ENCODE measurements around the gene CYTH2.

CYTH2 gene

DNA sequence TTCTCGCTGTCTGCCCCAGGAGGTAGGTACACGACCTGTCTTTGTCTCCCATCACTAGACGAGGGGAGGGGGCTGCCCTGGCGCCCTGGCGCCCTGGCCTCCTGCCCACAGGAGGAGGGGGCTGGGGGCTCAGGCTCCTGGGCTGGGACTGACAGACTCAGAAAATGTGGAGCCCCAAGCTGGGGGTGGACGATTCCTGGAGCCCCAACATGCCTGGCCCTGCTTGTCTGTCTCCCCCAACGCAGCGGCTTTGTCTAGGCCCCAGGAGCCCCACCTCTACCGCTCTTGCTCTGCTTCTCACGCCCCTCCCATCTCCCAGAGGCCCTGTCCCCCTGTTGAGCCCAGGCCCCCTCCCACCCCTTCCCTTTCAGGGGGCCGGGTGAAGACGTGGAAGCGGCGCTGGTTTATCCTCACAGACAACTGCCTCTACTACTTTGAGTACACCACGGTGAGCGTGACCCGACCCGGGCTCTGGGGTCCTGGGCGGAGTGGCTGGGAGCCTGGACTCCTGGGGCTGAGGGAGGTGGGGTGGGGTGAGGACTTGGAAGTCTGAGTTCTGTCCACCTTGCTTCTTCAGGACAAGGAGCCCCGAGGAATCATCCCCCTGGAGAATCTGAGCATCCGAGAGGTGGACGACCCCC is 8.6 kb downstream of the CYTH2 start:
- no peak for TF ChIP-seq GATA2 (IDR thresholded peaks at IDR 0.05; ENCODE audit: low read depth, low read length)
- no peak for TF ChIP-seq GATA3 (IDR thresholded peaks at IDR 0.05; ENCODE audit: low read depth, low read length)

DNA sequence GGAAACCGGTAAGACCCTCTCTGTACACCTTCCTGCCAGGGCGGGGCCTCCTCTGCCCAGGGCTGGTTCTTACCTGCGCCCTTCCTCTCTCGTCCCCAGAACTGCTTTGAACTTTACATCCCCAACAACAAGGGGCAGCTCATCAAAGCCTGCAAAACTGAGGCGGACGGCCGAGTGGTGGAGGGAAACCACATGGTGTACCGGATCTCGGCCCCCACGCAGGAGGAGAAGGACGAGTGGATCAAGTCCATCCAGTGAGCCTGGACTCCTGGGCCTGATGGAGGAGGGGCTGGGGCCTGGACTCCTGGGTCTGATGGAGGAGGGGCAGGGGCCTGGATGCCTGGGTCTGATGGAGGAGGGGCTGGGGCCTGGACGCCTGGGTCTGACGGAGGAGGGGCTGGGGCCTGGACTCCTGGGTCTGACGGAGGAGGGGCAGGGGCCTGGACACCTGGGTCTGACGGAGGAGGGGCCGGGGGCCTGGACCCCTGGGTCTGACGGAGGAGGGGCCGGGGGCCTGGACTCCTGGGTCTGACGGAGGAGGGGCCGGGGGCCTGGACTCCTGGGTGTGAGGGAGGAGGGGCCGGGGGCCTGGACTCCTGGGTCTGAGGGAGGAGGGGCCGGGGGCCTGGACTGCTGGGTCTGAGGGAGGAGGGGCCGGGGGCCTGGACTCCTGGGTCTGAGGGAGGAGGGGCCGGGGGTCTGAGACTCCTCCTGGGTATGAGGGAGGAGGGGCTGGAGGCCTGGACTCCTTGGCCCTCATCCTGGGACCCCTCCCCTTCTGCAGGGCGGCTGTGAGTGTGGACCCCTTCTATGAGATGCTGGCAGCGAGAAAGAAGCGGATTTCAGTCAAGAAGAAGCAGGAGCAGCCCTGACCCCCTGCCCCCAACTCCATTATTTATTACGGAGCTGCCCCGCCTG is 9.4 kb downstream of the CYTH2 start:
- TF ChIP-seq GATA2 (IDR thresholded peaks at IDR 0.05; ENCODE audit: low read depth, low read length) = no peak
- TF ChIP-seq GATA3 (IDR thresholded peaks at IDR 0.05; ENCODE audit: low read depth, low read length) = no peak

DNA sequence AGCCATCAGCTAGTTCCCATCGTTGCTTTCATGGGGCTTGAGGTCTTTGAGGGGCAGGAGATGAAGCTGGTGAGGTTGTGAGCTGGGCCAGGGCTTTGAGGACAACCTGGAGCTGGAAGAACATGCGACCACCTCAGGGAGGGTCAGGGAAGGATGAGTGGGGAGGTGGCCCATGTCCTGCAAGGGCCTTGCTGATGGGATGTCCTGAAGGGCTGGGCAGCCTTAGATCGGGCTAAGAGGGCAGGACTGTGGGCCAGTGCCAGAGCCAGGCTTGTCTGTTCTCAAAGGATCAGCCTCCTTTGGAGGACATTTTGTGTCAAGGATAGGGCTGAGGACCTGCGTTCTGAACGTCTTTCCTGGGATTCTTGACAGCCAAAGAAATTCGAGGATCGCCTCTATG is 10.5 kb downstream of the CYTH2 start:
- TF ChIP-seq GATA2 (IDR thresholded peaks at IDR 0.05; ENCODE audit: low read depth, low read length) = no peak
- TF ChIP-seq GATA3 (IDR thresholded peaks at IDR 0.05; ENCODE audit: low read depth, low read length) = no peak

DNA sequence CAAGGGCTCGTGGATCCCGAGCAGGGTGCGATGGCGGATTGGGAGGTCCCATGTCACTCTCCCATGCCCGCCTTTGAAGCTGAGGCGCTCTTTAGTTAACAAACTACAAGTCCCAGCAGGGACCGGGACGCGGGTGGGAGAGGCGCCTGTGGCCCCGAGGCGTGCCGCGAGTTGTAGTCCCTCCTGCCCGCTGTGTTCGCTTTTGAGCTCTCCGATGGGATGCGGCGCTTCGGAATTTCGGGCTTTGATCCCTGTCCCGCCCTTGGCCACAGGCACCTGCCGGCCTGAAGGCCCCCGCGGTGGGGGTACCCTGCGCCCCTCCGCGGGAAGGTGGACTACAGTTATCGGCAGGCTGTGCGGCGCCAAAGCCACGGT is 11.0 kb downstream of the CYTH2 start:
- TF ChIP-seq GATA2 (IDR thresholded peaks at IDR 0.05; ENCODE audit: low read depth, low read length) (no peak), GATA3 (IDR thresholded peaks at IDR 0.05; ENCODE audit: low read depth, low read length) (no peak)

DNA sequence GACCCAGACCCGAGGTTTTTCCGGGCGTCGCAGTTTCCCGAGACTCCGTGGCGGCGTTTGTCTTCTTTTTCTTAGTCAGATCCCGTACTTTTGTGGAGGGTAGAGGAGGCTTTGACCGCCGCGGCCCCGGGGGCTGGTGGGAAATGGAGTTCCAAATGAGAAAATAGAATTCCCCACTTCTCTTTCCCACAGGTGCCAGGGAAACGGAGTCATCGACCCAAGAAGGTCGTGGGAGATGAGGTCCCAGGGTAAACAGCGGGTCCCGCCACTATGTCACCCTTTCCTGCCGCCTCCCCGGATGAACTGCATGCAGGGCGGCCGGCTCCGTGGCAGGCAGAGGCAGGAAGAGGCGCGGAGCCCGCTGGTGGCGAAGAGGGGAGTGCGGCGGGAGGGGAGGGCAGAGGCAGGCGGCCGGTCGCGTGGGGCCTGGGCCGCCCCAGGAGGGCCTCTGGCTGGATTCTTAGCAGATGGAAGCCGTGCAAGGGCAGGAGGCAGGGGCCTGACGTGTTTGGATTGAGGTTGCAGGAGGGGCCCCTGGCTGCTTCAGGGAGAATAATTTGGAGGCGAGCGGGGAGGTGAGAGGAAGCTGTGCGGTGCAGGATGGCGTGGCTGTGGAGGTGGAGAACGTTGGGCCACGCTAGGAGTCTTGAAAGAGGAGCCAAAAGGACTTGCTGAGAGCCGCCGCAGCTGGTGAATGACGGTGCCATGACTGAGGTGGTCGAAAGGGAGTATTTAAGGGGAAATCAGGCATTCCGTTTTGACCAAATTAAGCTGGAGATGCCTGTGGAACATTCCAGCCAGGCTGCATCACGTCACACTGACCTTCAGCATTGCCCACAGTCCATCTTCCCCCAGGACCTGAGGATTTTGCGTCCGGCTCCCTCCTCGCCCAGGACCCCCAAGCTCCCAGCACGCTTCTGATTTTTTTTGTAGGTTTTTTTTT is 11.7 kb downstream of the CYTH2 start:
- TF ChIP-seq GATA3 (IDR thresholded peaks at IDR 0.05; ENCODE audit: low read depth, low read length) = no peak
- no peak for TF ChIP-seq GATA2 (IDR thresholded peaks at IDR 0.05; ENCODE audit: low read depth, low read length)

DNA sequence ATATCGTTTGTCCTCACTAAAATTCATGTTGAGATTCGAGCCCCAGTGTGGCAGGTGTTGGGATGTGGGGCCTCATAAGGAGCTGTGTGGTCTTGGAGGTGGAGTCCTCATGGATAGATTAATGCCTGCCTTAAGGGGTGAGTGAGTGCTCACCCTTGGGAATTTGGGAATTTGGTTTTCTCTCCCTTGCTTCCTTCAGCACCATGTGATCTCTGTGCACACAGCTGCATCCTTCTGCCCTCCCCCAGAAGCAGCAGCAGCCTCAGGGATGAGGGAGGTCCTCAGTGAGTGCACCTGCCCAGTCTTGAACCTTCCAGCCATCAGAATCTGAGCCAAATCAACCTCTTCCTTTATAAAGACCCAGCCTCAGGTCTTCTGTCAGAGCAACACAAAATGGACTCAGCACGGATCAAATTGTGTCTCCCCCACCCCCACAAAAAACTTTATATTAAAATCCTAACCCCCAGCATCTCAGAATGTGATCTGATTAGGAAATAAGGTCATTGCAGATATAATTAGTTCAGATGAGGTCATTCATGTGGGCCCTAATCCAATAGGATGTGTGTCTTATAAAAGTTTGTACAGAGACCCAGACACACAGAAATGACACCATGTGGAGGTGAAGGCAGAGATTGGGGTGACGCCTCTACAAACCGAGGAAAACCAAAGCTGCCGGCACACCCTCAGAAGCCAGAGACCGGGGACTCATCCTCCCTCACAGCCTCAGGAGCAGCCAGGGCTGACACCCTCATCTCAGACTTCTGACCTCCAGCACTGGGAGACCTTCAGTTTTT is 12.9 kb downstream of the CYTH2 start:
- TF ChIP-seq GATA3 (IDR thresholded peaks at IDR 0.05; ENCODE audit: low read depth, low read length) (no peak), GATA2 (IDR thresholded peaks at IDR 0.05; ENCODE audit: low read depth, low read length) (no peak)

DNA sequence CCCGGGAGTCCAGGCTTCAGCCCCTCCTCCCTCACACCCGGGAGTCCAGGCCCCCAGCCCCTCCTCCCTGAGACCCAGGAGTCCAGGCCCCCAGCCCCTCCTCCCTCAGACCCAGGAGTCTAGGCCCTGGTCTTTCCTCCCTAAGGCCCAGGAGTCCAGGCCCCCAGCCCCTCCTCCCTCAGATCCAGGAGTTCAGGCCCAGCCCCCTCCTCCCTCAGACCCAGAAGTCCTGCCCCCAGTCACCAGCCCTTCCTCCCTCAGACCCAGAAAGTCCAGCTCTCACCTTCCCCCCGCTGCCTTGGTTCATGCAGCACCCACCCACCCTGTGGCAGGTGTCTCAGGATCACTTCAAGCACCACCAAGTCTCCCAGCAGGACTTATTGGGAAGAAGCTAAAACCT is 14.1 kb downstream of the CYTH2 start:
- TF ChIP-seq GATA2 (IDR thresholded peaks at IDR 0.05; ENCODE audit: low read depth, low read length) = no peak
- no peak for TF ChIP-seq GATA3 (IDR thresholded peaks at IDR 0.05; ENCODE audit: low read depth, low read length)

DNA sequence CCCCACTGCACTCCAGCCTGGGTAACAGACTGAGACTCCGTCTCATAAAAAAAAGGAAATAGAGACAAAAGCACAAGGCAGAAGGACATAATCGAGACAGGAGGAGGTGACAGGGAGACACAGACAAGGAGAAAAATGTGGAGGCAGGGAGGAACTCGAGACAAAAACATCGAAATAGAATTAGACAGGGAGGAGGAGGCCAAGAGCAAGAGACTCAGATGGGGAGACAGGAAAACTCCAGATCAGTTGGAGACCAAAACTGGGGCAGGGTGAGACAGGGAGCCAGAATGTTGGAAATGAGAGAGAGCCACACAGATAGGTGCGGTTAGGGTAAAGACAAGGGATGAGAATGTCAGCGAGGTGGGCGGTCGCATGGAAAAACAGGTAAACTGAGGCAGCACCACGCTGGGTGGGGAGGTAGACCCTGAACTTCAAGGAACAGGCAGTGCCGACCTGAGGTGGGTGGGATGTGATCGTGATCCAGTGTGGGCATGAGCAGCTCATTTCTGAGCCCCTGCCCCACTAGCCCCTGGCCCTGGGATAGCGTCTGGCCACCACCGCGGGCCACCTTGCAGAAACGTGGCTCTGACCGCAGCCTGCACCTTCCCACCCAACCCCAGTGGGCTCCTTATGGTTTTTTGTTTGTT is 15.2 kb downstream of the CYTH2 start:
- TF ChIP-seq GATA2 (IDR thresholded peaks at IDR 0.05; ENCODE audit: low read depth, low read length) (no peak), GATA3 (IDR thresholded peaks at IDR 0.05; ENCODE audit: low read depth, low read length) (no peak)

DNA sequence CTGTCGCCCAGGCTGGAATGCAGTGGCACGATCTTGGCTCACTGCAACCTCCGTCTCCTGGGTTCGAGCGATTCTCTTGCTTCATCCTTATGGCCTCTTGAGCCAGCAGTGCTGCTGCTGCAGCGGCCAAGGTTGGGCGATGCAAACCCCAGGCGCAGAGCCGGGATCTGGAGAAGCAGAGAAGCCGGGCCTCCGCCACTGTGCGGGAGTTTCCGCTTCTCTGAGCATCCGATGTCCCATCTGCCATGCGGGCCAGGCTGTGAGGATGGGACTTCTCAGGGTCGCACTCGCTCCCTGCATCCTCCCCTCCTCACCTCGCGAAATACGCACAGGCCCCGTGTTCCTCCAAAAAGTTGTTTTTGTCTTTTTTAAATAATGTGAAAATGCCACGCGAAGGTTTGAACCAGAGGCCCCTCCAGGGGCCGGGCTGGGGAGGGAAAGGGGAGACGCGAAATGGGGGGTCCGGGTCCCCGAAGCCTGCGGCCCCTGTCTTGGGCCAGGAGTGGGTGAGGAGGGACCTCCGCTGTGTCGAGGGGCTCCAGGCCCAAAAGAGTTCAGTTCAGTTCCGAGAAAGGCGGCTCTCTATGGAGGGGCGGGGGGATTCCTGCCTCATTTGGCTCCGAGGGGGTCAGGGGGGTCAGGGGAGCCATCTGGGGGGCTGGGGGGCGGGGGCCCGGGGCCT is 15.9 kb downstream of the CYTH2 start:
- TF ChIP-seq GATA3 (IDR thresholded peaks at IDR 0.05; ENCODE audit: low read depth, low read length) (no peak), GATA2 (IDR thresholded peaks at IDR 0.05; ENCODE audit: low read depth, low read length) (no peak)

DNA sequence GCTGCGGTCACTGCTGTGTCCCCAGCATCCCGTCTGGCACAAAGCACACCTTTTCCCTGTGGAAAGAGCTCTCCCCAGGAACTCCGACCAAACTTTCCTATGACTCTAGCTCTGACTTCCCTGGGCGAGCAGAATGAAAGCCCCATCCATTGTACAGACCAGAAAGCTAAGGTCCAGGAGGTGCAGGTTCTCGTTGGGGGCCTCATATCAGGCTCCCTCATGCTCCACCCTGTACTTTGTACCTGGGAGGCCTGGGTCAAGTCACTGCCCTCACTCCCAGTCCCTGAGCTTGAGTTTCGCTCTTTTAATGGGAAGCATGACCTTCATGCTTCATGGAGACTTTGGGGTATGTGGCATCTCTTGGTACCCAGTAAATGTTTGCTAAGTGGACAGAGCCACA is 18.4 kb downstream of the CYTH2 start:
- no peak for TF ChIP-seq GATA2 (IDR thresholded peaks at IDR 0.05; ENCODE audit: low read depth, low read length)
- no peak for TF ChIP-seq GATA3 (IDR thresholded peaks at IDR 0.05; ENCODE audit: low read depth, low read length)

DNA sequence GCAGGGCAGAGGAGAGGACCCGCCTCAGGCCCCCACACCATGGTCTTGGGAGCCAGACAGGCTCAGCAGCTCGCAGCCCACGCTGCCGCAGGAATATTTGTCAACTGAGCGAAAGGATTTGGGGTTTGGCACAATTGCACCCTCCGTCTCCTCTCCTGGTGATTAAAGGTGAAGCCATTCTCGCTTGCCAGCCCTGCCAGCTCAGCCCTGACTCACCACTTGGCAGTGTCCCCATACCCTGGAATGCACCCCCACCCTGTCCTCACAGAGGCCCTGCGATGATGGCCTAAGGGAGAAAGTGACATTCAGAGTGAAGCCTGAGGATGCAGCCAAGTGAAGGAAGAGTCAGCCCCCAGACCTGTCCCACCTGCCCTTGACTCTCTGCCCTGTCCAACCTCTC is 18.8 kb downstream of the CYTH2 start:
- no peak for TF ChIP-seq GATA3 (IDR thresholded peaks at IDR 0.05; ENCODE audit: low read depth, low read length)
- no peak for TF ChIP-seq GATA2 (IDR thresholded peaks at IDR 0.05; ENCODE audit: low read depth, low read length)

DNA sequence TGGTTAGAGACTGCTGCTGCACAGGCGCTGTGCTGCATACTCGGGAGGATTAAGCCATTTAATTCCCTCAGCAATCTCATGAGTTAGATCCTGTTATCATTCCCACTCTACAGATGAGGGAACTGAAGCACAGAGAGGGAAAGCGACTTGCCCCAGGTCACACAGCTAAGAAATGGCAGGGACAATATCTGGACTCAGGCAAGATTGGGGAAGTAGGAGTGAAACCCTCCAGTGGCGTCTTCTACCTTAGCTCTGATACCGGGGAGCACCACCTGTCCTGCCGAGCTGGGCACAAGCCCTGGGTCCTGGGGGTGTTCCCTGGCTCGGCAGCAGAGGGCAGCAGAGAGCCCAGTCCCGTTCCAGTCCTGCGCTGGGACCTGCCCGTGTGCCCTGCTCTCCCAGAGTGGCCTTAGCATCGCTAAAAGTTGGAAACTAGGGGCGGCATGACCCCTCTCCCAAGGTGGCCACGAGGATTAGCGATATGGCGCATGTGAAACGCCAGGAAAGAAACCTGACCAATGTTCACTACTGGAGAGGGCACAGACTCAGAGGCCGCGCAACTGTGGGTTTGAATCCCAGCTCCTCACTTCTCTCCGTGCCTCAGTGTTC is 20.5 kb downstream of the CYTH2 start:
- no peak for TF ChIP-seq GATA3 (IDR thresholded peaks at IDR 0.05; ENCODE audit: low read depth, low read length)
